Measurements from ENCODE around the gene ZNF805.
"Not testable (repeated sequence)": the region's sequence is repeated elsewhere in the genome, so short reads cannot be mapped to it uniquely, and the experiment has no call there.

Gene ZNF805

GRCh38 chr19:57240311-57241090 is at the start of gene ZNF805:
Gene ZNF805 (plus strand): TSS chr19:57240632. CDS start chr19:57240892, 260 bp downstream.
- DNase-seq = peak; percentile 95

- peak; percentile 32 for DNase-seq
Measured at GRCh38 chr19:57191141-57192076, 49.0 kb upstream of the ZNF805 start, which contains the start of gene ZNF264. Gene ZNF264 (plus strand): TSS chr19:57191500. CDS start chr19:57191914, 414 bp downstream.

GRCh38 chr19:57192077-57192420 is 48.4 kb upstream of the ZNF805 start:
- no peak for DNase-seq

GRCh38 chr19:57192993-57193392 is 47.4 kb upstream of the ZNF805 start:
- no peak for DNase-seq

GRCh38 chr19:57197874-57198273 is 42.6 kb upstream of the ZNF805 start:
- DNase-seq = not testable (repeated sequence)

- no peak for DNase-seq
Measured at GRCh38 chr19:57202160-57202559, 38.3 kb upstream of the ZNF805 start.

- no peak for DNase-seq
Measured at GRCh38 chr19:57210381-57210780, 30.1 kb upstream of the ZNF805 start.

GRCh38 chr19:57212109-57212508 is 28.3 kb upstream of the ZNF805 start:
- DNase-seq = no peak

- no peak for DNase-seq
Measured at GRCh38 chr19:57227502-57227901, 12.9 kb upstream of the ZNF805 start.

GRCh38 chr19:57231686-57232085 is 8.7 kb upstream of the ZNF805 start:
- no peak for DNase-seq

- no peak for DNase-seq
Measured at GRCh38 chr19:57233207-57233606, 7.2 kb upstream of the ZNF805 start.

- no peak for DNase-seq
Measured at GRCh38 chr19:57239982-57240310, 486 bp upstream of the ZNF805 start.

- no peak for DNase-seq
Measured at GRCh38 chr19:57241176-57241575, 744 bp downstream of the ZNF805 start.

- DNase-seq = no peak
Measured at GRCh38 chr19:57242821-57243220, 2.4 kb downstream of the ZNF805 start.

- DNase-seq = no peak
Measured at GRCh38 chr19:57244513-57244912, 4.1 kb downstream of the ZNF805 start.

GRCh38 chr19:57245066-57245465 is 4.6 kb downstream of the ZNF805 start:
- DNase-seq = no peak

- DNase-seq = no peak
Measured at GRCh38 chr19:57245959-57246358, 5.5 kb downstream of the ZNF805 start.

GRCh38 chr19:57248646-57249045 is 8.2 kb downstream of the ZNF805 start:
- no peak for DNase-seq

GRCh38 chr19:57249329-57249728 is 8.9 kb downstream of the ZNF805 start:
- DNase-seq = no peak

GRCh38 chr19:57253767-57254166 is 13.3 kb downstream of the ZNF805 start:
- DNase-seq = not testable (repeated sequence)

GRCh38 chr19:57262044-57262443 is 21.6 kb downstream of the ZNF805 start:
- no peak for DNase-seq

- no peak for DNase-seq
Measured at GRCh38 chr19:57263244-57263741, 22.9 kb downstream of the ZNF805 start.

GRCh38 chr19:57267291-57267690 is 26.9 kb downstream of the ZNF805 start:
- no peak for DNase-seq

All from NCI-H2107 (cell line).